HepG2 (cell line): Measurements from ENCODE around the gene DOK7. TPM values are rescaled to one million over a fixed set of nuclear protein-coding genes. Genes with fewer than 3 reads are reported as not detected.
A peak's percentile ranks its signal among the peaks of the same experiment; 100 is the strongest.

Experiments used
- EHMT2 ChIP-seq: fragments of 200-600 bp; sonication (generic); IDR thresholded peaks from 2 replicates; pipeline ENCODE4 v1.7.0; 2017; ENCODE audit warnings: antibody characterized with exemption, low read depth, low read length, borderline replicate concordance
- FOXK1 ChIP-seq: sonication (generic); formaldehyde crosslinking; IDR thresholded peaks from 2 replicates; pipeline ENCODE4 v1.4.0; 2020; ENCODE audit warnings: low read depth, missing genetic modification reagents, borderline replicate concordance
- JUN ChIP-seq: sonication (generic); formaldehyde crosslinking; IDR thresholded peaks from 2 replicates; pipeline ENCODE4 v1.4.0; 2020; ENCODE audit warnings: mild to moderate bottlenecking, missing genetic modification reagents
- MED1 ChIP-seq: sonication (generic); formaldehyde crosslinking; IDR thresholded peaks from 2 replicates; pipeline ENCODE4 v1.4.0; 2020; ENCODE audit warnings: missing genetic modification reagents
- NCOA1 ChIP-seq: sonication (generic); formaldehyde crosslinking; IDR thresholded peaks from 2 replicates; pipeline ENCODE4 v1.9.0; 2021; ENCODE audit warnings: missing genetic modification reagents
- NCOA2 ChIP-seq: sonication (generic); formaldehyde crosslinking; IDR thresholded peaks from 2 replicates; pipeline ENCODE4 v1.8.0; 2022; ENCODE audit warnings: inconsistent platforms
- NFKB2 ChIP-seq: sonication (generic); formaldehyde crosslinking; IDR thresholded peaks from 2 replicates; pipeline ENCODE4 v1.4.0; 2020; ENCODE audit warnings: missing genetic modification reagents, borderline replicate concordance
- SRSF1 ChIP-seq: fragments of 200-400 bp; formaldehyde crosslinking; optimal IDR thresholded peaks from 2 replicates; pipeline ENCODE3; 2017; ENCODE audit warnings: mild to moderate bottlenecking, low read depth, low read length, moderate library complexity
- ZFP41 ChIP-seq: sonication (generic); formaldehyde crosslinking; IDR thresholded peaks from 2 replicates; pipeline ENCODE4 v1.4.0; 2020; ENCODE audit warnings: mild to moderate bottlenecking, missing genetic modification reagents, borderline replicate concordance
- ZHX1 ChIP-seq: sonication (generic); formaldehyde crosslinking; IDR thresholded peaks from 2 replicates; pipeline ENCODE4 v1.8.1; 2022; ENCODE audit warnings: low read depth, mild to moderate bottlenecking, missing genetic modification reagents
- ZNF484 ChIP-seq: sonication (generic); formaldehyde crosslinking; IDR thresholded peaks from 2 replicates; pipeline ENCODE4 v1.5.1; 2020; ENCODE audit warnings: mild to moderate bottlenecking, low read depth, missing genetic modification reagents, borderline replicate concordance
- ZNF496 ChIP-seq: sonication (generic); formaldehyde crosslinking; IDR thresholded peaks from 2 replicates; pipeline ENCODE4 v1.8.1; 2023; ENCODE audit warnings: mild to moderate bottlenecking, moderate library complexity, missing genetic modification reagents; ENCODE audit not compliant: insufficient replicate concordance
- ZNF646 ChIP-seq: sonication (generic); formaldehyde crosslinking; IDR thresholded peaks from 2 replicates; pipeline ENCODE4 v1.9.0; 2021; ENCODE audit warnings: mild to moderate bottlenecking, missing genetic modification reagents
- ZNF674 ChIP-seq: sonication (generic); formaldehyde crosslinking; IDR thresholded peaks from 2 replicates; pipeline ENCODE4 v1.5.0; 2020; ENCODE audit warnings: low read depth, mild to moderate bottlenecking, missing genetic modification reagents
- ZNF720 ChIP-seq: sonication (generic); formaldehyde crosslinking; IDR thresholded peaks from 2 replicates; pipeline ENCODE4 v1.4.0; 2020; ENCODE audit warnings: missing genetic modification reagents
- ZNF749 ChIP-seq: sonication (generic); formaldehyde crosslinking; IDR thresholded peaks from 2 replicates; pipeline ENCODE4 v1.8.0; 2022; ENCODE audit warnings: mild to moderate bottlenecking, missing genetic modification reagents, moderate library complexity, borderline replicate concordance
- ZNF816 ChIP-seq: sonication (generic); formaldehyde crosslinking; IDR thresholded peaks from 2 replicates; pipeline ENCODE4 v1.8.0; 2022; ENCODE audit warnings: missing genetic modification reagents, mild to moderate bottlenecking, borderline replicate concordance
- polyA plus RNA-seq, 8 experiments: library from polyadenylated mRNA; depleted of rRNA in 3 of 8; stranded (reverse) in 7 of 8; unstranded in 1 of 8; fragments of >200 nt; fragmentation: Illumina TruSeq in 4 of 8; extraction: Trizol in 4 of 8; gene quantifications; 2 replicates each; pipeline versions ENCODE4 v1.2.1 to v1.2.3, GENCODE V29; 2011 to 2016; ENCODE audit warnings: low read depth in 4 of 8, missing spikeins in 1 of 8, mixed read lengths in 1 of 8; ENCODE audit not compliant: insufficient read depth in 1 of 8
- total RNA-seq, 5 experiments: library from RNA; depleted of rRNA; stranded (reverse); fragments of >200 nt; fragmentation: Illumina TruSeq; extraction: Trizol; gene quantifications; 2 replicates each; pipeline ENCODE4 v1.2.3, GENCODE V29; 2016; ENCODE audit warnings: low read depth in 1 of 5
- TF ChIP-seq, protein P1 (sequence below): IDR thresholded peaks from 2 replicates; pipeline ENCODE4 v1.6.1; 2016; ENCODE audit warnings: low read depth, borderline replicate concordance
- TF ChIP-seq, protein P2 (sequence below): IDR thresholded peaks from 2 replicates; pipeline ENCODE4 v1.6.1; 2016; ENCODE audit warnings: mild to moderate bottlenecking, missing biosample characterization, missing genetic modification reagents

DOK7 gene
- total and polyA plus RNA-seq, 2 of the 13 experiments (the other 11 are each of a cell fraction or from before 2014, with no cell fraction given), result 0.03 to 0.07 TPM

- TF ChIP-seq, protein P1, sequence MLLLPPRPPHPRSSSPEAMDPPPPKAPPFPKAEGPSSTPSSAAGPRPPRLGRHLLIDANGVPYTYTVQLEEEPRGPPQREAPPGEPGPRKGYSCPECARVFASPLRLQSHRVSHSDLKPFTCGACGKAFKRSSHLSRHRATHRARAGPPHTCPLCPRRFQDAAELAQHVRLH (CRISPR knock-in tag), result 0 out of 2 replicates have a peak, but pooled peaks have one; percentile 41
- TF ChIP-seq NCOA2 (peak; percentile 47; the same call in 1 of the 2 replicates), ZHX1 (CRISPR knock-in tag) (no peak; the same call in 1 of the 2 replicates), ZNF484 (CRISPR knock-in tag) (no peak), JUN (CRISPR knock-in tag) (no peak), ZNF720 (0 out of 2 replicates have a peak, but pooled peaks have one; percentile 28), ZNF674 (CRISPR knock-in tag) (no peak), FOXK1 (CRISPR knock-in tag) (no peak), ZNF496 (CRISPR knock-in tag) (no peak), NFKB2 (peak; percentile 10; the same call in 1 of the 2 replicates), NCOA1 (peak; percentile 10), MED1 (CRISPR knock-in tag) (peak; percentile 43), EHMT2 (no peak), ZFP41 (no peak), SRSF1 (no peak), ZNF646 (CRISPR knock-in tag) (no peak; the same call in 1 of the 2 replicates), ZNF749 (CRISPR knock-in tag) (no peak), ZNF816 (peak; percentile 83)
- TF ChIP-seq, protein P2, sequence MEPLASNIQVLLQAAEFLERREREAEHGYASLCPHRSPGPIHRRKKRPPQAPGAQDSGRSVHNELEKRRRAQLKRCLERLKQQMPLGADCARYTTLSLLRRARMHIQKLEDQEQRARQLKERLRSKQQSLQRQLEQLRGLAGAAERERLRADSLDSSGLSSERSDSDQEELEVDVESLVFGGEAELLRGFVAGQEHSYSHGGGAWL (CRISPR knock-in tag), result peak; percentile 9; the same call in 1 of the 2 replicates
These were observed 20.6 kb upstream of the DOK7 start (continued) for GRCh38 chr4:3442460-3442958.
